Esophagus squamous epithelium (tissue), 4 donors: Measurements from ENCODE around the gene SCYL3.

Source experiments
- CTCF ChIP-seq, 6 experiments: fragments of 450-650 bp in 4 of 6; fragments of 200-600 bp in 2 of 6; sonication (generic) in 2 of 6; IDR thresholded peaks; one replicate each; pipeline ENCODE4 v1.5.1; 2016 to 2019; ENCODE audit warnings: antibody characterized with exemption in 6 of 6, mild to moderate bottlenecking in 4 of 6, moderate library complexity in 4 of 6
- POLR2A ChIP-seq, 4 donors: fragments of 450-650 bp; IDR thresholded peaks; one replicate each; pipeline ENCODE4 v1.6.1; 2017; ENCODE audit warnings: antibody characterized with exemption in 4 of 4, mild to moderate bottlenecking in 4 of 4, moderate library complexity in 3 of 4

GRCh38 chr1:169915150-169915549 lies 21.5 kb upstream of the SCYL3 start:
- TF ChIP-seq CTCF (IDR thresholded peaks at IDR 0.05) (no peak), POLR2A (IDR thresholded peaks at IDR 0.05) (no peak)
